ENCODE measurements around the gene SRPRA.

- TF ChIP-seq POLR2AphosphoS5 (IDR thresholded peaks at IDR 0.05) (no peak), CTCF (IDR thresholded peaks at IDR 0.05; ENCODE audit: poor library complexity, severe bottlenecking) (no peak), EZH2 (IDR thresholded peaks at IDR 0.05; ENCODE audit: borderline replicate concordance, insufficient read depth, low read length, poor library complexity, severe bottlenecking) (no peak), RAD21 (conservative IDR thresholded peaks at IDR 0.05) (no peak)
Measured at GRCh38 chr11:126257144-126257543, 11.6 kb downstream of the SRPRA start.
